Fibroblast of the aortic adventitia (primary cell): ENCODE results near the gene SAMD9L. TPM values are rescaled to one million over a fixed set of nuclear protein-coding genes. Genes with fewer than 3 reads are reported as not detected.
"Not testable (repeated sequence)": the region's sequence is repeated elsewhere in the genome, so short reads cannot be mapped to it uniquely, and the experiment has no call there.

Source experiments
- DNase-seq: peaks from one replicate; pipeline ENCODE4 v3.0.0-alpha.2; 2010; ENCODE audit warnings: low read depth
- H3K4me3 ChIP-seq: 2 replicates; pipeline ENCODE4 v1.5.1; 2011; ENCODE audit warnings: low read depth, mild to moderate bottlenecking, control low read depth, low read length, moderate library complexity
- total RNA-seq: library from RNA; depleted of rRNA; stranded (reverse); fragments of >200 nt; gene quantifications from 2 replicates; pipeline ENCODE4 v1.2.3, GENCODE V29; 2012; ENCODE audit warnings: low replicate concordance
- TF ChIP-seq, protein P1 (sequence below): IDR thresholded peaks from 2 replicates; pipeline ENCODE4 v1.5.1; 2011; ENCODE audit warnings: mild to moderate bottlenecking, low read length, control low read depth, inconsistent platforms; ENCODE audit not compliant: insufficient read depth

Gene SAMD9L
- total RNA-seq, 1 donor = 22.6 TPM

GRCh38 chr7:93133005-93133404 lies 15.2 kb downstream of the SAMD9L start:
- TF ChIP-seq, protein P1, sequence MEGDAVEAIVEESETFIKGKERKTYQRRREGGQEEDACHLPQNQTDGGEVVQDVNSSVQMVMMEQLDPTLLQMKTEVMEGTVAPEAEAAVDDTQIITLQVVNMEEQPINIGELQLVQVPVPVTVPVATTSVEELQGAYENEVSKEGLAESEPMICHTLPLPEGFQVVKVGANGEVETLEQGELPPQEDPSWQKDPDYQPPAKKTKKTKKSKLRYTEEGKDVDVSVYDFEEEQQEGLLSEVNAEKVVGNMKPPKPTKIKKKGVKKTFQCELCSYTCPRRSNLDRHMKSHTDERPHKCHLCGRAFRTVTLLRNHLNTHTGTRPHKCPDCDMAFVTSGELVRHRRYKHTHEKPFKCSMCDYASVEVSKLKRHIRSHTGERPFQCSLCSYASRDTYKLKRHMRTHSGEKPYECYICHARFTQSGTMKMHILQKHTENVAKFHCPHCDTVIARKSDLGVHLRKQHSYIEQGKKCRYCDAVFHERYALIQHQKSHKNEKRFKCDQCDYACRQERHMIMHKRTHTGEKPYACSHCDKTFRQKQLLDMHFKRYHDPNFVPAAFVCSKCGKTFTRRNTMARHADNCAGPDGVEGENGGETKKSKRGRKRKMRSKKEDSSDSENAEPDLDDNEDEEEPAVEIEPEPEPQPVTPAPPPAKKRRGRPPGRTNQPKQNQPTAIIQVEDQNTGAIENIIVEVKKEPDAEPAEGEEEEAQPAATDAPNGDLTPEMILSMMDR = no peak

GRCh38 chr7:93132216-93132615 lies 16.0 kb downstream of the SAMD9L start:
- no peak for DNase-seq
- TF ChIP-seq, protein P1 = no peak
- no peak overlapping the region for H3K4me3 ChIP-seq

More at GRCh38 chr7:93133005-93133404, 15.2 kb downstream of the SAMD9L start:
- DNase-seq = no peak
- no peak overlapping the region for H3K4me3 ChIP-seq

DNA sequence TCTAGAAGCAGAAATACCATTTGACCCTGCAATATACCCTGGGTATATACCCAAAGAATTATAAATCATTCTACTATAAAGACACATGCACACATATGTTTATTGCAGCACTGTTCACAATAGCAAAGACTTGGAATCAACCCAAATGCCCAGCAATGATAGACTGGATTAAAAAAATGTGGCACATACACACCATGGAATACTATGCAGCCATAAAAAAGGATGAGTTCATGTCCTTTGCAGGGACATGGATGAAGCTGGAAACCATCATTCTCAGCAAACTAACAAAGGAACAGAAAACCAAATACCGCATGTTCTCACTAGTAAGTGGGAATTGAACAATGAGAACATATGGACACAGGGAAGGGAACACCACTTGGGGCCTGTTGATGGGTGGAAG lies 21.2 kb downstream of the SAMD9L start:
- H3K4me3 ChIP-seq, DNase-seq: not testable (repeated sequence)

GRCh38 chr7:93123532-93123931 lies 24.7 kb downstream of the SAMD9L start:
- DNase-seq, H3K4me3 ChIP-seq: not testable (repeated sequence)

DNA sequence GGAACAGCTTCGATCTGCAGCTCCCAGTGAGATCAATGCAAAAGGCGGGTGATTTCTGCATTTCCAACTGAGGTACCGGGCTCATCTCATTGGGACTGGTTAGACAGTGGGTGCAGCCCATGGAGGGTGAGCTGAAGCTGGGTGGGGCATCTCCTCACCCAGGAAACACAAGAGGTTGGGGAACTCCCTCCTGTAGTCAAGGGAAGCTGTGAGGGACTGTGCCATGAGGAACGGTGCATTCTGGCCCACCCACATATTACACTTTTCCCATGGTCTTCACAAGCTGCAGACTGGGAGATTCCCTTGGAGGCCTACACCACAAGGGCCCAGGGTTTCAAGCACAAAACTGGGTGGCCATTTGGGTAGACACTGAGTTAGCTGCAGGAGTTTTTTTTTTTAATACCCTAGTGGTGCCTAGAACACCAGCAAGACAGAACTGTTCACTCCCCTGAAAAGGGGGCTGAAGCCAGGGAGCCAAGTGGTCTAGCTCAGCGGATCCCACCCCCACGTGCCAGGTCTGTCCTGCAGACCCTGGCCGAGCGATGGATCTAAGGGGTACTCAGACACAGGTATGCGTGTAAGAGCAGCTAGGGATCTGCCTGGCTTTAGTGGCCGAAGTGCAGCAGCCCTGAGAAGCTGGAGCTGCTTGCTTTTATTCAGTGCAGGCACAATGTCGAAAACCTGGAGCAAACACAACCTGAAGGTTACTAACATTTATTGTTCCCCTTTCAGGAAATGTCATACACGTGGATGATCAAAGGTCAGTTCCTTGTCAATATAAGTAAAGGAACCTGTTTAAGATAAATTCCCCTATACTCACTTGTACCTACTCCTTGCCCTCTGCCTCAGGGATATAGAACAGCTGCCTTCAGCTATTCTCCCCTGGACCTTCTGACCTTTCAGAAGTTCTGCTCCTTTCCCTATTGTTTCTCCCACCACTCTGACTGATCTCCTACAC lies 27.3 kb downstream of the SAMD9L start:
- H3K4me3 ChIP-seq = no peak overlapping the region
- TF ChIP-seq, protein P1 = no peak
- DNase-seq = no peak

- peak; percentile 16 for DNase-seq
- no peak overlapping the region for H3K4me3 ChIP-seq
- TF ChIP-seq, protein P1 = no peak
These were observed 28.8 kb downstream of the SAMD9L start for GRCh38 chr7:93119191-93119905.

- peak; percentile 87 for DNase-seq
- peak within 1 kb of the TSS; percentile 58 for H3K4me3 ChIP-seq
- TF ChIP-seq, protein P1 = no peak
These were observed 30.2 kb downstream of the SAMD9L start, which contains the start of gene SAMD9 for GRCh38 chr7:93117852-93118530. SAMD9 (minus strand) TSS chr7:93117979; CDS start chr7:93106097, 11,882 bp downstream.
